Memory B cell (primary cell): ENCODE data around the gene PDE4D.

Experiments used
- ATAC-seq: fragments of 150-1000 bp; cut with Tn5 transposase; 2 replicates; pipeline ENCODE4 v1.10.0; 2021; ENCODE audit warnings: low read depth, mild to moderate bottlenecking, moderate library complexity
- DNase-seq, 2 donors: peaks; one replicate each; pipeline ENCODE4 v3.0.0; 2022; ENCODE audit warnings: low spot score in 2 of 2
- H3K27ac Mint-ChIP-seq: one replicate; pipeline ENCODE4 v1.8.0; 2022; ENCODE audit warnings: mild to moderate bottlenecking, moderate library complexity, mixed read lengths
- H3K27me3 Mint-ChIP-seq: one replicate; pipeline ENCODE4 v1.8.0; 2022; ENCODE audit warnings: mixed read lengths
- H3K36me3 Mint-ChIP-seq: one replicate; pipeline ENCODE4 v1.8.0; 2022; ENCODE audit warnings: mild to moderate bottlenecking, mixed read lengths
- H3K4me1 Mint-ChIP-seq: one replicate; pipeline ENCODE4 v1.8.0; 2022; ENCODE audit warnings: mixed read lengths
- H3K4me3 Mint-ChIP-seq: one replicate; pipeline ENCODE4 v1.8.0; 2022; ENCODE audit warnings: mild to moderate bottlenecking, moderate library complexity, mixed read lengths
- H3K9me3 Mint-ChIP-seq: one replicate; pipeline ENCODE4 v1.8.0; 2022; ENCODE audit warnings: mixed read lengths

The PDE4D gene

GRCh38 chr5:59037041-59037440 is 856.5 kb downstream of the PDE4D start:
- no peak overlapping the region for H3K4me3 Mint-ChIP-seq
- H3K9me3 Mint-ChIP-seq: no peaks in the 10 kb centered on the region
- peaks cover 10% of the 10 kb centered on the region for H3K4me1 Mint-ChIP-seq
- no peaks in the 10 kb centered on the region for H3K36me3 Mint-ChIP-seq
- no peak overlapping the region for H3K27ac Mint-ChIP-seq
- no peak for DNase-seq
- no peak for ATAC-seq
- peaks cover 5% of the 10 kb centered on the region for H3K27me3 Mint-ChIP-seq

DNA sequence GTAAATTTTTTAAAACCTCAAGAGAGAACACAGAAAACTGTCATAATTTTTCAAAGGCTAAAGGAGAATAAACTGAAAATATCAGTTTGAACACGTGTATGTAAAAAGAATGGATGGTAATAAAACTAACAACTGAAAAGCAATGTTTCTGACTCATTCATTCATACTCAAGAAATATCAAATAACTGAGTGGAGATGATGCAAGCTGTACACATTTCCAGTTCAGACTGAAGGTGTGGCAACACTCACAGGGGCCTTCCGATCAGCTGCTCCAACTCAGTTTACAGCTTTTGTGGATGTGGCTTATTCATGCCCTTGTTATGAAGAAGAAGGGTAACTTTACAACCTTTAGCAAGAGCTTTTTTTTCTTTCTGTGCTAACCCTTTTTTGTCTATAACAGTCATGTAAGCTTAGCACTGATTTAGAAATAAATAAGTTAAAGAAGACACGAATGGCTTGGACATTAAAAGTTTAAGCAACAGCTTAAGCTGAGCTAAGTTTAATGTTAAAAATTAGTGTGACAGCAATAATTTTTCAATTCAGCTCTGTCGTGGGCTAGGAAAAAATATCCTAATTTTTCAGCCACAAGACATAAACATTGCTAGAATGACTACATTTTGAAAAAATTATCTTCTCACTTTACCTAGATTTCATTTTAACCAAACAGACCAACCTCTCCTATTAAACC is 857.1 kb downstream of the PDE4D start:
- Mint-ChIP-seq H3K4me1 (peaks cover 10% of the 10 kb centered on the region), H3K4me3 (no peak overlapping the region), H3K27ac (no peak overlapping the region), H3K9me3 (no peaks in the 10 kb centered on the region), H3K27me3 (peaks cover 3% of the 10 kb centered on the region), H3K36me3 (no peaks in the 10 kb centered on the region)
- DNase-seq (no peak), ATAC-seq (no peak)

DNA sequence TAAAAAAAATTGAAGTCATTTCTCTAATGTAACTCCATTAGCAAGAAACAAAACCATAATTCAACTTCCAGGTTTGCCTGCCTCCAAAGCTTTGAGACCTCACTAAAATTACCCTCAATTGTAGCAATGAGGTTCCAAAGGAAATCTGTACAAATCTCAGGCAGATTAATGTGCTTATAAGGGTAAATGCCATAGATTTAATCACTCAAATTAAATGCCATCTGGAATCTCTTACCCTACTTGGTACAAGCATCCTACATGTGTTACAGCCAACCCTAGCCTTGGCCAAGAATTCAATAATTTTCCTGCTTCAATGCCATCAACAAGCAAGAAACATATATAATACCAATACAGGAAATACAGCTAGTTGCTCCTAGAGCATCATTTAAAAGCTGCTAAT is 857.8 kb downstream of the PDE4D start:
- H3K27ac Mint-ChIP-seq: no peak overlapping the region
- peaks cover 2% of the 10 kb centered on the region for H3K27me3 Mint-ChIP-seq
- ATAC-seq (no peak), DNase-seq (no peak)
- H3K4me1 Mint-ChIP-seq: peaks cover 10% of the 10 kb centered on the region
- H3K4me3 Mint-ChIP-seq: no peak overlapping the region
- no peaks in the 10 kb centered on the region for H3K36me3 Mint-ChIP-seq
- H3K9me3 Mint-ChIP-seq: no peaks in the 10 kb centered on the region

DNA sequence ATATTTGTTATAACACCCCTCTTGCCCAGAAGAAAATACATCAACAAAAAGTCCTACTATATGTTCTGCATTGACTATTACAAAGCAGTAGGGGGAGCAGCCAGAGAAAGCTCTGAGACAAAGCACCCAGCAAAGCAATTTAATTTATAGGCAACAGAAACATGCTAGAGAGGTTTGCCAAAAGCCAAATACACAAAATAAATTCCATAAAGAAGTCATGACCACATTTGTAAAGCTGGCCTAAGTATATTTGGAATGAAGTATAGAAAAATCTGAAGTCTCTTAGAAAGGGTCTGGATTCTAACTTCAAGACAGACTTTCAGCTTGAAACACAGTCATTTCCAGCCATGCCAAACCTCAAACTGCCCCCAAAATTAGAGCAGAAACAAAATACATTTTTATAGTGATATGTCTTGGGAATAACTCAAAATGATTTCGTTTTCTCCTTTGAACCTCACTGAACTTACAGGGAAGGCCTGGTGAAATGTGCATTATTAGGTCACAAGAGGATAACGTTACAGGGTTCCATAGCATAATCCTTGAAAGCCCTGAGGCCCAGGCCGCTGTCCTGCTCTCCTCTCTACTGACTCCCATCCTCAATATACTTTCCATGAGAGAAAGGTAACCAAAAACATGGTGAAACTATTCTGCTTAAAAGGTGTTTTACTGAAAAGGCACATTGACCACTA is 858.9 kb downstream of the PDE4D start:
- no peak for DNase-seq
- Mint-ChIP-seq H3K9me3 (no peaks in the 10 kb centered on the region), H3K27ac (no peak overlapping the region), H3K4me1 (peaks cover 4% of the 10 kb centered on the region), H3K27me3 (no peaks in the 10 kb centered on the region), H3K36me3 (no peaks in the 10 kb centered on the region), H3K4me3 (no peak overlapping the region)
- no peak for ATAC-seq

- Mint-ChIP-seq H3K9me3 (peaks cover 2% of the 10 kb centered on the region), H3K27me3 (no peaks in the 10 kb centered on the region), H3K36me3 (no peaks in the 10 kb centered on the region), H3K4me1 (no peaks in the 10 kb centered on the region), H3K4me3 (no peak overlapping the region), H3K27ac (no peak overlapping the region)
- ATAC-seq (no peak), DNase-seq (no peak)
Observed at GRCh38 chr5:59027145-59027907, 866.2 kb downstream of the PDE4D start.

DNA sequence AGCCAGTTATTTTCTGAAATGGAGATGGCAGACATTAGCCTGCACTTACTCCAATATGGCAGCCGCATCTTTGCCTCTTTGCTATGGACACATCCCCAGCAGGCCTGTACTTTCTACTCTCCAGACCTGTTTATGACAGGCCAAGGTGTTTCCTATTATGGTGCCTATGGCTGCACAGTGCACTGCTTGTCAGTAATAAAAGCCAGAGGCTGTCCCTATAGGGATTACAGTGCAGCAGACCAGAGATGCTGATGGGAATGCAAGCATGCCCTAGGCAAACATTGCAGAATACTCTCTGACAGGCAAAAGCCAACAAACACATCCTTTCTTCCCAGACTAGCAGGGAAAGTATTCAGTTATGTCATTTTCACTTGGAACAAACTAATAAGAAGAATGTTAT is 867.8 kb downstream of the PDE4D start:
- H3K36me3 Mint-ChIP-seq: no peaks in the 10 kb centered on the region
- no peak for ATAC-seq
- H3K27ac Mint-ChIP-seq: no peak overlapping the region
- no peaks in the 10 kb centered on the region for H3K27me3 Mint-ChIP-seq
- no peak for DNase-seq
- no peaks in the 10 kb centered on the region for H3K4me1 Mint-ChIP-seq
- peaks cover 2% of the 10 kb centered on the region for H3K9me3 Mint-ChIP-seq
- H3K4me3 Mint-ChIP-seq: no peak overlapping the region

GRCh38 chr5:59021837-59022514 is 871.5 kb downstream of the PDE4D start:
- Mint-ChIP-seq H3K27ac (no peak overlapping the region), H3K36me3 (no peaks in the 10 kb centered on the region), H3K4me3 (no peak overlapping the region), H3K27me3 (no peaks in the 10 kb centered on the region), H3K4me1 (no peaks in the 10 kb centered on the region), H3K9me3 (no peaks in the 10 kb centered on the region)
- DNase-seq: no peak
- no peak for ATAC-seq

GRCh38 chr5:59021286-59021673 is 872.2 kb downstream of the PDE4D start:
- H3K27ac Mint-ChIP-seq: no peak overlapping the region

GRCh38 chr5:59020611-59021285 is 872.8 kb downstream of the PDE4D start:
- no peak overlapping the region for H3K27ac Mint-ChIP-seq
- DNase-seq: no peak
- peaks cover 4% of the 10 kb centered on the region for H3K36me3 Mint-ChIP-seq

More at GRCh38 chr5:59021286-59021673, 872.2 kb downstream of the PDE4D start:
- H3K9me3 Mint-ChIP-seq: peaks cover 2% of the 10 kb centered on the region
- peaks cover 4% of the 10 kb centered on the region for H3K36me3 Mint-ChIP-seq
- ATAC-seq: no peak
- DNase-seq: no peak
- no peaks in the 10 kb centered on the region for H3K27me3 Mint-ChIP-seq
- no peaks in the 10 kb centered on the region for H3K4me1 Mint-ChIP-seq
- no peak overlapping the region for H3K4me3 Mint-ChIP-seq

GRCh38 chr5:59019078-59019477 is 874.4 kb downstream of the PDE4D start:
- ATAC-seq (no peak), DNase-seq (no peak)
- H3K9me3 Mint-ChIP-seq: peaks cover 3% of the 10 kb centered on the region
- no peak overlapping the region for H3K4me3 Mint-ChIP-seq
- H3K27me3 Mint-ChIP-seq: no peaks in the 10 kb centered on the region
- peaks cover 4% of the 10 kb centered on the region for H3K36me3 Mint-ChIP-seq
- H3K4me1 Mint-ChIP-seq: no peaks in the 10 kb centered on the region
- H3K27ac Mint-ChIP-seq: no peak overlapping the region

More at GRCh38 chr5:59020611-59021285, 872.8 kb downstream of the PDE4D start:
- Mint-ChIP-seq H3K9me3 (peaks cover 2% of the 10 kb centered on the region), H3K4me1 (no peaks in the 10 kb centered on the region), H3K4me3 (no peak overlapping the region), H3K27me3 (no peaks in the 10 kb centered on the region)
- no peak for ATAC-seq

- DNase-seq: no peak
- no peaks in the 10 kb centered on the region for H3K27me3 Mint-ChIP-seq
- H3K27ac Mint-ChIP-seq: no peak overlapping the region
- H3K9me3 Mint-ChIP-seq: peaks cover 5% of the 10 kb centered on the region
- ATAC-seq: no peak
- peaks cover 6% of the 10 kb centered on the region for H3K36me3 Mint-ChIP-seq
- H3K4me1 Mint-ChIP-seq: no peaks in the 10 kb centered on the region
- no peak overlapping the region for H3K4me3 Mint-ChIP-seq
Observed at GRCh38 chr5:59016925-59017324, 876.6 kb downstream of the PDE4D start.

DNA sequence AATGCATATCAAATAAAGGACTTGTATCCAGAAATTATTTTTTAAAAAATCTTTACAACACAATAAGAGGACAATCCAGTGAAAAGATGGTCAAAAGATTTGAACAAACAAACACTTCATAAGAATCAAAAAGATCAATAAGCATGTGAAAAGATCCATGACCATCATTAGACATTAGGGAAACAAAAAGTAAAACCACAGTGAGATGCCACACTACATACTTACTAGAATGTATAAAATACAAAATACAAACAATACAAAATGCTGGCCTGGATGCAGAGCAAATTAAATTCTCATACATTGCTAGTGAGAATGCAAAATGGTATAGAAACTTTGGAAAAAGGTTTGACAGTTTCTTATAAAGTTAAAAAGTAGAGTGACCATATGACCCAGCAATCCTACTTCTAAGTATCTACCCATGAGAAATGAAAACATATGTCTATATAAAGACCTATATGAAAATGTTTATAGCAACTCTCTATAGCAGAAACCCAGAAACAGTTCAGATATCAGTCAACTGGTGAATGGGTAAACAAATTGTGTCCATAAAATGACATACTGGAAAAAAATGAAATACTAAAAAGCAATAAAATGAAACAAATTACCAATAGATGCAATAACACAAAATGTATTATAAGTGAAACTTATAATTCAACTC is 884.6 kb downstream of the PDE4D start:
- DNase-seq (no peak), ATAC-seq (no peak)
- Mint-ChIP-seq H3K27me3 (no peaks in the 10 kb centered on the region), H3K9me3 (peaks cover 4% of the 10 kb centered on the region), H3K4me1 (no peaks in the 10 kb centered on the region), H3K36me3 (peaks cover 6% of the 10 kb centered on the region), H3K4me3 (no peak overlapping the region), H3K27ac (no peak overlapping the region)

- H3K9me3 Mint-ChIP-seq: peaks cover 2% of the 10 kb centered on the region
- ATAC-seq (no peak), DNase-seq (no peak)
- H3K4me3 Mint-ChIP-seq: no peak overlapping the region
- no peaks in the 10 kb centered on the region for H3K4me1 Mint-ChIP-seq
- no peak overlapping the region for H3K27ac Mint-ChIP-seq
- no peaks in the 10 kb centered on the region for H3K27me3 Mint-ChIP-seq
- H3K36me3 Mint-ChIP-seq: peaks cover 4% of the 10 kb centered on the region
Observed at GRCh38 chr5:59007460-59008063, 886.0 kb downstream of the PDE4D start.
